T-helper 2 cell treated with Interferon-gamma antibody and Interleukin-4, amounts not matched to agents 5 μg/mL and 100 μg/mL, for 36 hours (primary cell): Measurements from ENCODE around the gene PLEKHH1.

Experiments
- DNase-seq: peaks from one replicate; pipeline ENCODE4 v3.0.0; 2021; ENCODE audit warnings: low spot score
- H3K27ac Mint-ChIP-seq: one replicate; pipeline ENCODE4 v1.8.0; 2021; ENCODE audit warnings: mild to moderate bottlenecking, mixed read lengths
- H3K27me3 Mint-ChIP-seq: one replicate; pipeline ENCODE4 v1.8.0; 2021; ENCODE audit warnings: low read depth, mixed read lengths
- H3K36me3 Mint-ChIP-seq: one replicate; pipeline ENCODE4 v1.8.0; 2021; ENCODE audit warnings: low read depth, mixed read lengths
- H3K4me1 Mint-ChIP-seq: one replicate; pipeline ENCODE4 v1.8.0; 2021; ENCODE audit warnings: low read depth, mixed read lengths
- H3K4me3 Mint-ChIP-seq: one replicate; pipeline ENCODE4 v1.8.0; 2022; ENCODE audit warnings: mild to moderate bottlenecking, moderate library complexity, mixed read lengths
- H3K9me3 Mint-ChIP-seq: one replicate; pipeline ENCODE4 v1.8.0; 2021; ENCODE audit warnings: mixed read lengths

PLEKHH1 gene

DNA sequence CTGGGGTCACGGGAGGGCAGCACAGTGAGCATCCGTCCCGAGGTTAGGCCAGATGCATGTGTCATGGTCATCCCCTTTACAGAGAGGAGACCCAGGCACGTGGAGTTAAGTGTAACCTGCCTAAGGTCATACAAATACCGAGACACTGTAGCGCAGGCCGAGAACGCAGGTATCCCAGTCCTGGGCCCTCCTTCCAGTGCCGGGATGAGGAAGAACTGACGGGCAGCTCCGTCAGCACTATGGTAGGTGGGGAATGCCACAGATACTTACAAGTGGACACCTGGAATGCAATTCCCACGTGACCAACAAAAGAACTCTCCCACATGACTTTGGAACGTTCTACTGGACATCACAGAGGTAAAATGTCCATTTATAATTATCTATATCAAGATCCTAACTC lies 35.9 kb upstream of the PLEKHH1 start:
- Mint-ChIP-seq H3K27me3 (peaks cover 23% of the 10 kb centered on the region), H3K4me1 (peaks cover 5% of the 10 kb centered on the region), H3K4me3 (no peak overlapping the region), H3K27ac (no peak overlapping the region), H3K36me3 (peaks cover 11% of the 10 kb centered on the region), H3K9me3 (peaks cover 25% of the 10 kb centered on the region)
- DNase-seq: no peak

DNA sequence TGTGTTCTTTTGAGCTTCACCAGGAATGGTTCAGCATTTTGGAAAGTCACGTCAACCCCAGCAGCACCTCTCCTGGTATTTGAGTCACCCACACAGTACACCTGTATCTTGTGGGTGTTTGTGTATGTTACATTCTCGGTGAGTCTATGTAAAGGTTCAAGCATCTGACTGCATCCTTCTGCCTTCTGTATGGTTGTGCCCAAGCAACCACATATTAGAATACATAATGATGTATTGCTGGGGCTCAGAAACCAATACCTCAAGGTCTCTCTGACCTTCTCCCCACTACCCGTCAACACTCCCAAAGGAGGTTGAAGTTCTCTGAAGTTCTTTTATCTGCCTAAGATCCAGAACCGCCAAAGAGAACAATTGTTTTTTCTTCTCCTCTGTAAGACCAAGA lies 35.4 kb upstream of the PLEKHH1 start:
- no peak for DNase-seq
- Mint-ChIP-seq H3K27ac (no peak overlapping the region), H3K4me1 (peaks cover 4% of the 10 kb centered on the region), H3K36me3 (peaks cover 10% of the 10 kb centered on the region), H3K4me3 (no peak overlapping the region), H3K9me3 (peaks cover 20% of the 10 kb centered on the region), H3K27me3 (peaks cover 23% of the 10 kb centered on the region)

DNA sequence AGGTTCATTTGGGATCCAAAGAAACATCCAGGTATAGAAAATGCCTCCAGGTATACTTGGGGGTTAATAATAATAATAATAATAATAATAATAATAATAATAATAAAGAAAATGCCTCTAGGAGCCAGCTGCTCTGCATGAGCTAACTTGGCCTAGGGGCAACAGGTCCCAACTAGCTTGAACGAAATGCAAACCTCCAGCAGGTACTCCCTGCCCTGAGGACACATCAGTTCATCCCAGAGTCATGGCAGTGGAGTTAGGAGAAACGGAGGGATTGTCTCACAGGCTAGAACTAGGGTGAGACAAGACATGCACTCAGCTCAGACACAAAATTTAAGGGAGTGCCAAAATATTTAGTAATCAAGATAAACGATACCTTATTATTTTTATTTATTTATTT lies 32.1 kb upstream of the PLEKHH1 start:
- no peaks in the 10 kb centered on the region for H3K9me3 Mint-ChIP-seq
- no peak overlapping the region for H3K4me3 Mint-ChIP-seq
- no peak overlapping the region for H3K27ac Mint-ChIP-seq
- H3K4me1 Mint-ChIP-seq: no peaks in the 10 kb centered on the region
- H3K36me3 Mint-ChIP-seq: no peaks in the 10 kb centered on the region
- peaks cover 27% of the 10 kb centered on the region for H3K27me3 Mint-ChIP-seq
- no peak for DNase-seq

DNA sequence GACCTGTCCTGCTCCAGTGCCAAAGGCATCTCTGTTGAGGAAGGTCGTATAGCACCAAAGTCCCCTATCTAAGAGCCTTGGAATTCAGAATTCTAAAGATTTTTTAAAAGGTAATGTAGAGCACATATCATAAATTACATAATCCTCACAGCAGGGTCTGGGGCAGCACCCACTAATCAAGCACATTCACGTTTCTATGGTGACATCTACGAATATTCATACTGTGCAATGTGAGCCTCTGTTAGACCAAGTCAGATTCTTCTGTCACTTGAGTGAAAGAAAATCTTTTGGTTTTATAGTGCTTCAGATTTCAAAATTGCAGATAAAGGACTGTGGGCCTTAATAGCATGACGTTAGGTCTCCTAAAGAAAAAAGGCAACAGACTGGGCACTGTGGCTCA lies 31.4 kb upstream of the PLEKHH1 start:
- H3K9me3 Mint-ChIP-seq: no peaks in the 10 kb centered on the region
- no peak for DNase-seq
- no peak overlapping the region for H3K27ac Mint-ChIP-seq
- H3K4me3 Mint-ChIP-seq: no peak overlapping the region
- no peaks in the 10 kb centered on the region for H3K4me1 Mint-ChIP-seq
- H3K27me3 Mint-ChIP-seq: peaks cover 33% of the 10 kb centered on the region
- no peaks in the 10 kb centered on the region for H3K36me3 Mint-ChIP-seq

DNA sequence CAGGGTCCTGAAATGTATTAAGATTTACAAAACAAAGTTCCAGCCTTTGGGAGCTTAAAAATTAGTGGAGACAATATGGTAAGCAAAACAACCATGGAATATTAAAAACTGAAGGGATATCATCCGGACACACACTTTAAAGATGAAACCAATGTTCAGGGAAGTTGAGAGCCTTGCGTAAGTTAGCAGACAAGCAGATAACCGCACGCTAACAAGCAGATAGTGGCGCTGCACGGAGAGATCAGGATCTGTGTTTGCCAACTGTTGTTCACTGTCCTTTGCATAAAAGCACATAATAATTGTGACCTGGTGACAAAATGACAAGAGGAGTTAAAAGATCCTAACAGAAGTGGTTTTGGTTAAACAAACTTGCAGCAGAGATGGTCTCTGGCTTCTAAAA lies 30.2 kb upstream of the PLEKHH1 start:
- no peak for DNase-seq
- H3K4me1 Mint-ChIP-seq: no peaks in the 10 kb centered on the region
- no peaks in the 10 kb centered on the region for H3K36me3 Mint-ChIP-seq
- no peak overlapping the region for H3K4me3 Mint-ChIP-seq
- peaks cover 29% of the 10 kb centered on the region for H3K27me3 Mint-ChIP-seq
- no peaks in the 10 kb centered on the region for H3K9me3 Mint-ChIP-seq
- no peak overlapping the region for H3K27ac Mint-ChIP-seq

DNA sequence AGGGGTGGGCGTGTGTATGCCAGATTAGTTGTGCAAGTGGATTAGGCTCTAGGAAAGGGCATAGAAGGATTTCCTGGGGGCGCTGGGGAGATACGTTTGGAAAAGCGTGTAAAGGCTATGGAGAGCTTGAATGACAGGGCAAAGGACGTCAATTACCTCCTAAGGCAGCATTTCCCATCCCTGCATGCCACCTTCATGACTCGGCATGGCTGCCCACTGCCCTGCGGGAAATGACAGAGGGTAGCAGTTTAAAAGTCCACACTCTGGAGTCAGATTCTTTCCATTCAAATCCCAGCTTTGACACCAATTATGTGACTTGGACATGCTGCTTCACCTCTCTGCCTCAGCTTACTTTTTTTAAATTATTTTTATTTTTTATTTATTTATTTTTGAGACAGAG lies 29.8 kb upstream of the PLEKHH1 start:
- Mint-ChIP-seq H3K27ac (no peak overlapping the region), H3K9me3 (no peaks in the 10 kb centered on the region), H3K36me3 (no peaks in the 10 kb centered on the region), H3K27me3 (peaks cover 24% of the 10 kb centered on the region), H3K4me3 (no peak overlapping the region), H3K4me1 (no peaks in the 10 kb centered on the region)
- DNase-seq: no peak

DNA sequence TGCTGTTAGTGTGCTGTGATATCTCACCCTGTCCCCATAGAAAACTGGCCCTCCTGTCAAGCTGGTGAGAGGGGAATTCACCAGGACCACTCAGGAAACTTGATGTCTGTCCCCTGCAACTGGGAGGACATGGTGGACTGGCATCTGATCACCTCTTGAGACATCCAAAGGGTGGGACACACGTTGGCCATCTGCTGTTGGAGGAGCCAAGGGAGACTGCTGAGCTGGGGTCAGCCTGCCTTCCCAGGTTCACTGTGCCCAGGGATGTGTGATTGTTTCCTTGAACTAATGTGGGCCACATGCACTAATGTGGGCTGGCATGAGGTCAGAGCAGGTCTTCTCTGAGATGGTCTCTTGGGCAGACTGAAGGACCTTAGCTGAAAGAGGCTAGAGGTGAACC lies 27.8 kb upstream of the PLEKHH1 start:
- no peaks in the 10 kb centered on the region for H3K9me3 Mint-ChIP-seq
- DNase-seq: no peak
- no peak overlapping the region for H3K27ac Mint-ChIP-seq
- no peak overlapping the region for H3K4me3 Mint-ChIP-seq
- peaks cover 33% of the 10 kb centered on the region for H3K27me3 Mint-ChIP-seq
- H3K36me3 Mint-ChIP-seq: no peaks in the 10 kb centered on the region
- H3K4me1 Mint-ChIP-seq: no peaks in the 10 kb centered on the region

DNA sequence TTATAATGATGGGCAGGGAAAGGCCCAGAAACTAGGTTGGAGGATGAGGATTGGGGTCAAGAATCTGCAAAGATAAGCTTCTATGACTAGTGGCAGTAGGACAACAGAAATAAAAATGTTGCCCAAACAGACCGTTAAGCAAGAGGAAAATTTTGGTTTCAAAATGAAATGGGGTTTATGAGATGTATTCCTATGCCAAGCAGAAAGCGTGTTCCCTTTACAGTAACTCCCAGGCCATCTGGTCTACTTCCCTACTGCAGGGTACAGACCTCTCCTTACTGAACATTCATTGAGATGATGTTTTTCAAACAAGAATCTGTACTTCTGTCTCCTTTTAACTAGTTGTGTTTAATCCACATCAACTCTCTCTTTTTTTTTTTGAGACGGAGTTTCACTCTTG lies 24.1 kb upstream of the PLEKHH1 start:
- no peak overlapping the region for H3K4me3 Mint-ChIP-seq

DNA sequence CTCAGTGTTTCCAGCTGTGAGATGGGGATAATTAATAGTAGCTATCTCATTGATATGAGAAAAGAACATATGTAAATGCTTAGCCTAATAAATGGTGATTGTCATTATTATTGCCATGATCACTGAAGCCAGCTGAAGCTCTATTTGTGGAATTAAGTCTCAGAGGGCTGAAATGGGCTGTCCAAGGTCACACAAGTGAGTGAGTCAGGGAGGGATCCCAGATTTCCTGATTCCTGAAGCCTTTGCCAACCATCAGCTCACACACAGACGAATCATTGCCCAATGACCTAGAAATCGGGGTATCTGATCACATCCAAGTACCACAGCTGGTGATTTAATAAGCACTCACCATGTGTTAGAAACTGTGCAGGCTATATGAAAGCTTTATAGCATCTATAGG lies 23.0 kb upstream of the PLEKHH1 start:
- Mint-ChIP-seq H3K27me3 (peaks cover 68% of the 10 kb centered on the region), H3K4me1 (peaks cover 9% of the 10 kb centered on the region), H3K36me3 (no peaks in the 10 kb centered on the region), H3K9me3 (no peaks in the 10 kb centered on the region), H3K4me3 (no peak overlapping the region), H3K27ac (no peak overlapping the region)
- no peak for DNase-seq

More for the DNA sequence above, 24.1 kb upstream of the PLEKHH1 start:
- Mint-ChIP-seq H3K27me3 (peaks cover 65% of the 10 kb centered on the region), H3K4me1 (peaks cover 4% of the 10 kb centered on the region), H3K9me3 (no peaks in the 10 kb centered on the region), H3K36me3 (no peaks in the 10 kb centered on the region), H3K27ac (no peak overlapping the region)
- DNase-seq: no peak

DNA sequence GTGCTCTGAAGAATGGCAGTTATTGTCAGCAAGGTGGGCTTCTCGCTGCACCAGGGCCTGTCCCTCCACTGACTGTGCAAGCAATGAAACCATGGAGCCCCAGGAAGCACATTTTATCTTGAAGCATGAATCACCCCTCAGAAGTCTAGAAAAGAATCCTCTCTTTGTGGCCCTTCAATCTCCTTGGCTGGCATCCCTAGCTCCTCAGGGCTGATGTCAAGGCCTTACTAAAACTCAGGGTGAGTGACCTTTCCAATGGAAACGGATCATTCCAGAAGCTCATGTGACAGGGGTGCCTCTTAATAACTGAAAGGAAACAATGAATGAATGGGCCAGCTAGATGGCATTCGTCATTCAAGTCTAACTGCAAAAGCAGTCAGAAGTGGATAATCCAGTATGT lies 22.3 kb upstream of the PLEKHH1 start:
- Mint-ChIP-seq H3K9me3 (no peaks in the 10 kb centered on the region), H3K4me3 (no peak overlapping the region), H3K36me3 (no peaks in the 10 kb centered on the region), H3K27ac (no peak overlapping the region), H3K27me3 (peaks cover 68% of the 10 kb centered on the region), H3K4me1 (peaks cover 9% of the 10 kb centered on the region)
- DNase-seq: no peak

DNA sequence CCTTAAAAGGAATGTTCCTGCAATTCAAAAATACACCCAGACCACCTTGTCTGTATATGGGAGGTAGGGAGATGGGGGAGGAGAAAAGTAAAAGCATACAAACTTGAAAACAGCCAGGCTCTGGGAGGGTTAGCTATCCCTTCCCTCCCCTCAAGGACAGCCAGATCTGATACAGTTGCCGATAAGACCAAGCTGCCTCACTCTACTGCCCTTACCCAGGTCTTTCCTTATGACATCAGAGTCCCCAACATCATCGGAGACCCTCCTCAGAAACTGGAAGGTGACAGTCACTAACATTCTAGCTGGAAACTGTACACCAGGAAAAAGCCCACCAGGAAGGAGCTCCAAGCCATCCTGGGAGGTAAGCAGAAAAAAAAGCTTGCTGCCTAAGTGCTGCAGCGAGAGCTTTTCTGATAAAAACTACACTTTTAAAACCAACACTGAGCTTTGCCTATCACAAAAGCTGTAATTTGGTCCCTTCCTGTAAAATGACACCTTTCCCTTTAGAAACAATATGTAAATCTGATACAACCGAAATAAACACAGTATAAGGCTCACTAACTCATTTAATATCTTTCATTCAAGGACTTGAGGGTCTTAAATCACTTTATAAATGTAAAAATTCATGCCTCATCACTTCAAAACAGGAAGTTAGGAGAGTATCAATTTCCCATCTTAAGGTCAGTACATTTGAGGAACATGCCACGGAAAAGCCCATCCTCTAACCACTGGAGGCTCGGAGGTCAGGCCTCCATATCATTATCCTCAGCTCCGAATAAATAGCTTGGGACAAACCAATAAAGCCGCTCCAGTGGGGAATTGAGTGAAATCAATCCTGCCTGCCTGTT lies 20.4 kb upstream of the PLEKHH1 start:
- no peaks in the 10 kb centered on the region for H3K36me3 Mint-ChIP-seq
- H3K9me3 Mint-ChIP-seq: no peaks in the 10 kb centered on the region
- H3K4me1 Mint-ChIP-seq: peaks cover 15% of the 10 kb centered on the region
- no peak for DNase-seq
- no peak overlapping the region for H3K27ac Mint-ChIP-seq
- H3K27me3 Mint-ChIP-seq: peaks cover 79% of the 10 kb centered on the region
- no peak overlapping the region for H3K4me3 Mint-ChIP-seq

DNA sequence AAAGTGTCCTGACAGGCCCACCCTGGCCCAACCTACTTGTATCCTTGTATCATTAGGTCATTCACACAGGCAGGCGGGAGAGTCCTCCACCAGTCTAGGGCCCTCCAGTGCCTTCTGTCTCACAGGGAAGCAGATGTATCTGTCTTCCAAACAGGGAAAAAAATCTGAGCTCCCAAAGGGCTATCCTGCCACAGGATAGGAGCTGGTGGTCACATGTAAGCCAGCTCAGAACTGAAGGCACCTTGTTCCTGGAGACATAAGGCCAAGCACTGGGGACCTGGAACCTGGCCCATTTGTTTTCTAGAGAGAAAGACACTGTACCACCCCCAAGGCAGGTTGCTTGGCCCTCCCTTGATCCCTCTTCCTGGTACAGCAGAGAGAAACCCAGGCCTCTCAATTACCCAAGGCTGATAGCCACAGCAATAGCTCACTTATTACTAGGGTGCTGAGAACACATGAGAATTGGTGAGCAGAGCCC lies 19.4 kb upstream of the PLEKHH1 start:
- peak overlapping the region; percentile 69 for H3K4me3 Mint-ChIP-seq
- H3K27me3 Mint-ChIP-seq: peaks cover 85% of the 10 kb centered on the region
- no peaks in the 10 kb centered on the region for H3K9me3 Mint-ChIP-seq
- no peak for DNase-seq
- H3K36me3 Mint-ChIP-seq: no peaks in the 10 kb centered on the region
- peaks cover 15% of the 10 kb centered on the region for H3K4me1 Mint-ChIP-seq
- H3K27ac Mint-ChIP-seq: no peak overlapping the region

DNA sequence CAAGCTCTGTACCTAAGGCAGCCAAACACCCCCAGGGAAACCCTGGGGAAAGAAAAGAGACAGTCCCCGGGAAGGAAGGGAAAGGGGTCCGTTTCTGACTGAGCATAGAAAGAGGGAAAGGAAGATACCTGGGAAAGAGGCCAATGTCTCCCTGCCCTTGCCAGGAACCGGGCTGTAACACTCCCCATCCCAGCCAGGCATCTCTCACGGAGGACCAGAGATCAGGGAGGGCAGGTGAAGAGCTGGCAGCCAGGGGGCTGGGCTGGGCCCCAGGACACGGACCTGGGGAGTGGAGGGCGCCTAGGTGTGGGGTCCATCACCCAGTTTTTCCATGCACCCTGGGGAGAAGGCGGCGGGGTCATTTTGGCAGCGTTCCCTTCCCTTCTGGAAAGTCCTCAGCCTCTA lies 18.9 kb upstream of the PLEKHH1 start:
- no peak overlapping the region for H3K27ac Mint-ChIP-seq
- H3K27me3 Mint-ChIP-seq: peaks cover 85% of the 10 kb centered on the region
- no peaks in the 10 kb centered on the region for H3K36me3 Mint-ChIP-seq
- H3K4me3 Mint-ChIP-seq: peak overlapping the region; percentile 86
- no peak for DNase-seq
- H3K9me3 Mint-ChIP-seq: no peaks in the 10 kb centered on the region
- peaks cover 15% of the 10 kb centered on the region for H3K4me1 Mint-ChIP-seq

DNA sequence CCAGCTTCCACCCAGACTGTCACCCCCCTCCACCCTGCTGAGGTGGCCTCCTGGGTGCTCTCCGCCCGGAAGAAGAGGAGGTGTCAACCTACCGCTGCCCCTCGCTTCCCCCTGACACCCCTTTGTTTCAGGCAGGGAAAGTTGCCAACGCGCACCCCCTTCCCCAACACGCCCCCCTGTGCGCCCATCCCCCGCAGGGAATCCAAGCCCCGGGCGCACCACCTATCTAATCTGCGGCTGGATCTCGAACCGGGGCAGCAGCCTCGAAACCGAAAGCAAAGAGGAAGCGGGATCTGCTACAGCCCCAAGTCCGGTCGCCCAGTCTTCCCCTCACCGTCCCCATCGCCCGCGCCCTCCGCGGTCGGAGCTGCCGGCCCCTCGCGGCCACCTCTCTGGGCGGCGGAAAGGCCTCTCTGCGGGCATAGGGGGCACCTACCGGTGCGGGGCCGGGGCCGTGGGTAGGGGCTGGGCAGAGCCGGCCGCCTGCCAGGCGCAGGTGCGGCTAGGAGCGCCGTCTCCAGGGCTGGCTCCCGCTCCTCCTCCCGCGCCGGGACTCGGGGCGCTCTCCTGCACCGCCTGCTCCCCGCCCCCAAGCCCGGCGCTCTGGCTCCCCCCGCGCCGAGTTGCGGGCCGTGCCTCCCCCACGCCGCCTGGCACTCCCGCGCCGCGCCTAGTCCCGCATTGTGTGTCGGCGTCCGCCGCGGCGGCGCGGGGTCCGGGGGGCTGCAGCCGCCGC lies 18.3 kb upstream of the PLEKHH1 start:
- Mint-ChIP-seq H3K9me3 (no peaks in the 10 kb centered on the region), H3K36me3 (no peaks in the 10 kb centered on the region), H3K4me3 (peak overlapping the region; percentile 86), H3K27ac (peak overlapping the region; percentile 43), H3K27me3 (peaks cover 84% of the 10 kb centered on the region), H3K4me1 (peaks cover 15% of the 10 kb centered on the region)
- DNase-seq: no peak
